ENCODE data around the gene ERVFRD-1.

The ERVFRD-1 gene

DNA sequence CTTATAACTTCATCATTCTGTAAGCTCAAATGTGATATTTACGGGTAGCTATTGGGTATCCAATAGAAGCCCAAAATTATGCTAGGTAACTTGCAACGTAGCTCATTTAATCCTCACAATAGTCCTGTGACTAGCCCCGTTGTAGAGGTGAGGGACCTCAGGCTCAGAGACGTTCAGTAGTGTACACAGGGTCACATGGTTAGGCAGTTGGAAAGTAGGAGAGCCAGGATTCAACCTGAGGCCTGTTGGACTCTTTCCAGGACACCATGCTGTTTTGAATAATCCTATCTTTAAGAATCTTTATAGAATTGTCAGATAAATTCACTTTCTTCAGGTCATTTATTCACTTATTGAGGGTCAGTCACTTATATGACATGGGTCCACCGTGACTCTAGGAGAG is 58.2 kb downstream of the ERVFRD-1 start:
- Histone ChIP-seq H3K4me2 (ENCODE audit: low read depth, low read length) (no peak overlapping the region), H3K9me2 (replicated peaks; ENCODE audit: insufficient read depth, low read length) (no peaks in the 10 kb centered on the region), H3K9me3 (replicated peaks; ENCODE audit: insufficient read depth, low read length) (no peaks in the 10 kb centered on the region), H3K27me3 (replicated peaks; ENCODE audit: insufficient read depth, low read length) (no peaks in the 10 kb centered on the region), H3K4me3 (ENCODE audit: low read length) (no peak overlapping the region), H3F3A (ENCODE audit: insufficient read depth, low read length) (no peaks in the 10 kb centered on the region), H3K4me1 (ENCODE audit: low read length) (no peaks in the 10 kb centered on the region), H3K79me2 (ENCODE audit: low read length) (no peaks in the 10 kb centered on the region), H3K27ac (ENCODE audit: low read length) (no peak overlapping the region), H4K20me1 (ENCODE audit: insufficient read depth, low read length) (no peaks in the 10 kb centered on the region), H3K9ac (ENCODE audit: low read length) (no peak overlapping the region), H2AFZ (ENCODE audit: low read length) (no peak overlapping the region), H3K36me3 (replicated peaks; ENCODE audit: insufficient read depth, low read length) (no peaks in the 10 kb centered on the region)
- no peak for DNase-seq
- TF ChIP-seq EZH2 (optimal IDR thresholded peaks at IDR 0.05; ENCODE audit: low read depth, low read length) (no peak), EZH2phosphoT487 (IDR thresholded peaks at IDR 0.05; ENCODE audit: low read length) (no peak), CTCF (IDR thresholded peaks at IDR 0.05; ENCODE audit: low read length) (no peak)

Data from MM.1S (cell line).